Neural cell (in vitro differentiated cells): ENCODE data around the gene PLA2G2D. TPM values are rescaled to one million over a fixed set of nuclear protein-coding genes. Genes with fewer than 3 reads are reported as not detected.

Source experiments
- H2AFZ ChIP-seq: fragments of 200-600, 300-800 bp; sonication (generic), shearing (Covaris generic); 2 replicates; pipeline ENCODE4 v1.6.0; 2014; ENCODE audit warnings: low read depth, mild to moderate bottlenecking, antibody characterized with exemption, low read length, moderate library complexity
- H3F3A ChIP-seq: fragments of 200-600 bp; shearing (Covaris generic); 2 replicates; pipeline ENCODE4 v1.6.1; 2016; ENCODE audit warnings: mild to moderate bottlenecking, moderate library complexity, mixed read lengths, antibody characterized with exemption, low read length; ENCODE audit not compliant: insufficient read depth, poor library complexity, severe bottlenecking
- H3K27ac ChIP-seq: fragments of 200-600, 300-800 bp; sonication (generic), shearing (Covaris generic); 2 replicates; pipeline ENCODE4 v1.5.1; 2014; ENCODE audit warnings: mild to moderate bottlenecking, low read length, moderate library complexity
- H3K27me3 ChIP-seq: fragments of 300-800, 200-600 bp; sonication (generic), shearing (Covaris generic); 2 replicates; pipeline ENCODE4 v1.6.0; 2014; ENCODE audit warnings: mild to moderate bottlenecking, low read depth, low read length, moderate library complexity; ENCODE audit not compliant: insufficient read depth
- H3K36me3 ChIP-seq: fragments of 300-800, 200-600 bp; sonication (generic), shearing (Covaris generic); 2 replicates; pipeline ENCODE4 v1.5.1; 2014; ENCODE audit warnings: mild to moderate bottlenecking, antibody characterized with exemption, low read length, moderate library complexity; ENCODE audit not compliant: insufficient read depth
- H3K4me2 ChIP-seq: fragments of 300-800, 200-600 bp; sonication (generic), shearing (Covaris generic); 2 replicates; pipeline ENCODE4 v1.6.0; 2014; ENCODE audit warnings: mild to moderate bottlenecking, low read length
- H3K4me3 ChIP-seq: fragments of 300-800, 200-600 bp; sonication (generic), shearing (Covaris generic); 2 replicates; pipeline ENCODE4 v1.5.1; 2014; ENCODE audit warnings: mild to moderate bottlenecking, low read length, moderate library complexity
- H3K79me2 ChIP-seq: fragments of 200-600 bp; shearing (Covaris generic); replicated peaks from 2 replicates; pipeline ENCODE4 v1.6.0; 2014; ENCODE audit warnings: mild to moderate bottlenecking, low read length, moderate library complexity; ENCODE audit not compliant: insufficient read depth
- H3K9ac ChIP-seq: fragments of 300-800, 200-600 bp; sonication (generic), shearing (Covaris generic); 2 replicates; pipeline ENCODE4 v1.6.1; 2016; ENCODE audit warnings: mild to moderate bottlenecking, low read length, mixed read lengths
- H3K9me2 ChIP-seq: fragments of 200-600 bp; shearing (Covaris generic); 2 replicates; pipeline ENCODE4 v1.6.1; 2016; ENCODE audit warnings: mild to moderate bottlenecking, low read length, mixed read lengths; ENCODE audit not compliant: insufficient read depth
- H3K9me3 ChIP-seq: fragments of 200-600, 300-800 bp; sonication (generic), shearing (Covaris generic); 2 replicates; pipeline ENCODE4 v1.6.1; 2016; ENCODE audit warnings: mild to moderate bottlenecking, mixed run types, low read length, moderate library complexity, mixed read lengths
- H4K20me1 ChIP-seq: fragments of 200-600 bp; shearing (Covaris generic); 2 replicates; pipeline ENCODE4 v1.6.1; 2016; ENCODE audit warnings: mild to moderate bottlenecking, mixed run types; ENCODE audit not compliant: insufficient read depth
- CTCF ChIP-seq: fragments of 450-650 bp; IDR thresholded peaks from 2 replicates; pipeline ENCODE4 v1.5.1; 2014; ENCODE audit warnings: antibody characterized with exemption, mild to moderate bottlenecking, moderate library complexity; ENCODE audit not compliant: poor library complexity, severe bottlenecking
- EP300 ChIP-seq: fragments of 450-650 bp; conservative IDR thresholded peaks from 2 replicates; pipeline ENCODE4 v1.6.1; 2014; ENCODE audit warnings: antibody characterized with exemption, mild to moderate bottlenecking, moderate library complexity; ENCODE audit not compliant: poor library complexity, severe bottlenecking
- EZH2 ChIP-seq: fragments of 200-600, 300-800 bp; shearing (Covaris generic), sonication (generic); IDR thresholded peaks from 2 replicates; pipeline ENCODE4 v1.6.1; 2014; ENCODE audit warnings: antibody characterized with exemption, low read length, borderline replicate concordance, mild to moderate bottlenecking; ENCODE audit not compliant: insufficient read depth, poor library complexity, severe bottlenecking
- MXI1 ChIP-seq: fragments of 450-650 bp; conservative IDR thresholded peaks from 2 replicates; pipeline ENCODE4 v1.6.1; 2014; ENCODE audit warnings: antibody characterized with exemption, mild to moderate bottlenecking; ENCODE audit not compliant: poor library complexity, severe bottlenecking
- POLR2AphosphoS5 ChIP-seq: IDR thresholded peaks from 2 replicates; pipeline ENCODE4 v1.6.1; 2012
- RAD21 ChIP-seq: fragments of 450-650 bp; conservative IDR thresholded peaks from 2 replicates; pipeline ENCODE4 v1.6.1; 2014; ENCODE audit warnings: antibody characterized with exemption, mild to moderate bottlenecking, moderate library complexity
- REST ChIP-seq: IDR thresholded peaks from 2 replicates; pipeline ENCODE4 v1.6.1; 2012; ENCODE audit warnings: borderline replicate concordance
- SMC3 ChIP-seq: fragments of 450-650 bp; conservative IDR thresholded peaks from 2 replicates; pipeline ENCODE4 v1.6.1; 2014; ENCODE audit warnings: antibody characterized with exemption, mild to moderate bottlenecking, moderate library complexity; ENCODE audit not compliant: poor library complexity
- TAF1 ChIP-seq: IDR thresholded peaks from 2 replicates; pipeline ENCODE4 v1.6.1; 2012; ENCODE audit warnings: low read depth
- polyA plus RNA-seq: library from polyadenylated mRNA; depleted of rRNA; stranded (reverse); fragments of >200 nt; gene quantifications from 2 replicates; pipeline ENCODE4 v1.2.3, GENCODE V29; 2014

The PLA2G2D gene
- polyA plus RNA-seq, 1 donor from 2014 or later: not detected

DNA sequence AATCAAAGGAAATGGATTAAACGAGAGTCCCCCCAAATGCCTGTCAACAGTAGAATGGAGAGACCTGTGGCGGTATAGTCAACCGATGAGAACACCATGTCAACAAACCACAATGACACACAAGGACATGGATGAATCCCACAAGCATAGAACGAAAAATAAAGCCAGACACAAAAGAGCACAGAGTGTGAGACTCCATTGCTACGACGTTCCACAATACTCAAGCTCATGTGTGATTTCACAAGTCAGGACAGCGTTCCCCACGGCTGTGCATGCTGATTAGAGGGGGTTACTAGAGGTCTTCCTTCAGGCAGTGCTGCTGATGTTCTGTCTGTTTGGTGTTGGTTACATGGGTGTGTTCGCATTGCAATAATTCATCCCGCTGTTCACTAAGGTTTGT, 5.8 kb upstream of the PLA2G2D start:
- H3K9me2 ChIP-seq: no peaks in the 10 kb centered on the region

GRCh38 chr1:20124456-20125057, 5.2 kb upstream of the PLA2G2D start:
- H3K4me2 ChIP-seq: no peak overlapping the region
- TF ChIP-seq REST (no peak), CTCF (no peak), TAF1 (no peak), MXI1 (no peak), EP300 (no peak), SMC3 (no peak)

More for the DNA sequence above, 5.8 kb upstream of the PLA2G2D start:
- H3F3A ChIP-seq: no peaks in the 10 kb centered on the region
- no peaks in the 10 kb centered on the region for H4K20me1 ChIP-seq
- no peaks in the 10 kb centered on the region for H3K9me3 ChIP-seq
- H2AFZ ChIP-seq: no peak overlapping the region
- H3K27ac ChIP-seq: no peak overlapping the region
- no peaks in the 10 kb centered on the region for H3K27me3 ChIP-seq
- H3K79me2 ChIP-seq: no peaks in the 10 kb centered on the region
- H3K4me2 ChIP-seq: no peak overlapping the region
- H3K9ac ChIP-seq: no peak overlapping the region
- no peak for TF ChIP-seq EZH2
- no peak for TF ChIP-seq REST
- no peak for TF ChIP-seq EP300
- no peak for TF ChIP-seq CTCF
- TF ChIP-seq SMC3: no peak
- no peak for TF ChIP-seq MXI1
- no peak for TF ChIP-seq TAF1
- no peak for TF ChIP-seq RAD21
- TF ChIP-seq POLR2AphosphoS5: no peak
- no peak overlapping the region for H3K4me3 ChIP-seq
- no peaks in the 10 kb centered on the region for H3K36me3 ChIP-seq

More at GRCh38 chr1:20124456-20125057, 5.2 kb upstream of the PLA2G2D start:
- Histone ChIP-seq H3K4me3 (no peak overlapping the region), H3F3A (no peaks in the 10 kb centered on the region), H3K36me3 (no peaks in the 10 kb centered on the region), H3K27ac (no peak overlapping the region), H4K20me1 (no peaks in the 10 kb centered on the region), H2AFZ (no peak overlapping the region), H3K9ac (no peak overlapping the region), H3K9me2 (no peaks in the 10 kb centered on the region), H3K79me2 (no peaks in the 10 kb centered on the region), H3K9me3 (no peaks in the 10 kb centered on the region), H3K27me3 (no peaks in the 10 kb centered on the region)
